ENCODE measurements around the gene HSPB6.

Gene HSPB6

GRCh38 chr19:35767288-35768081, 10.7 kb upstream of the HSPB6 start:
- no peak for DNase-seq (ENCODE audit: low read depth)

- no peak for DNase-seq (ENCODE audit: low read depth)
Measured at GRCh38 chr19:35766571-35767104, 9.8 kb upstream of the HSPB6 start.

GRCh38 chr19:35764432-35765315, 7.8 kb upstream of the HSPB6 start:
- DNase-seq (ENCODE audit: low read depth) = no peak

- no peak for DNase-seq (ENCODE audit: low read depth)
Measured at GRCh38 chr19:35760711-35761349, 4.0 kb upstream of the HSPB6 start.

- DNase-seq (ENCODE audit: low read depth) = no peak
Measured at GRCh38 chr19:35759697-35760096, 2.9 kb upstream of the HSPB6 start.

- DNase-seq (ENCODE audit: low read depth) = peak; percentile 97
Measured at GRCh38 chr19:35757749-35758608, 1.1 kb upstream of the HSPB6 start, which contains the start of gene PROSER3. Gene PROSER3, plus strand, starts transcription at chr19:35758176. Its CDS starts 40 bp downstream, at chr19:35758216.

GRCh38 chr19:35757231-35757748, 461 bp upstream of the HSPB6 start:
- DNase-seq (ENCODE audit: low read depth) = no peak

- peak; percentile 33 for DNase-seq (ENCODE audit: low read depth)
Measured at GRCh38 chr19:35755550-35756376, 1.1 kb downstream of the HSPB6 start.

GRCh38 chr19:35755131-35755549, 1.7 kb downstream of the HSPB6 start:
- DNase-seq (ENCODE audit: low read depth) = no peak

- no peak for DNase-seq (ENCODE audit: low read depth)
Measured at GRCh38 chr19:35754370-35755130, 2.3 kb downstream of the HSPB6 start.

GRCh38 chr19:35753634-35754369, 3.0 kb downstream of the HSPB6 start:
- DNase-seq (ENCODE audit: low read depth) = no peak

GRCh38 chr19:35752746-35753350, 4.0 kb downstream of the HSPB6 start:
- no peak for DNase-seq (ENCODE audit: low read depth)

- no peak for DNase-seq (ENCODE audit: low read depth)
Measured at GRCh38 chr19:35751839-35752745, 4.7 kb downstream of the HSPB6 start.

GRCh38 chr19:35750167-35750566, 6.7 kb downstream of the HSPB6 start:
- DNase-seq (ENCODE audit: low read depth) = no peak

GRCh38 chr19:35748106-35749020, 8.5 kb downstream of the HSPB6 start, which contains the start of gene LIN37:
Gene LIN37, plus strand, starts transcription at chr19:35748576. Its CDS starts 149 bp downstream, at chr19:35748725.
- DNase-seq (ENCODE audit: low read depth) = peak; percentile 98

- no peak for DNase-seq (ENCODE audit: low read depth)
Measured at GRCh38 chr19:35746531-35746930, 10.3 kb downstream of the HSPB6 start.
